Keratinocyte (primary cell): ENCODE results near the gene KCNB1.

Experiments used
- EZH2 ChIP-seq: IDR thresholded peaks from one replicate; pipeline ENCODE4 v1.6.1; 2012; ENCODE audit warnings: inconsistent platforms, mild to moderate bottlenecking, low read length, moderate library complexity
- TF ChIP-seq, protein P1 (sequence below), 3 experiments: IDR thresholded peaks in 1 of 3; conservative IDR thresholded peaks in 1 of 3; optimal IDR thresholded peaks in 1 of 3; 2 replicates in 2 of 3; 3 replicates in 1 of 3; pipeline versions ENCODE3 to v1.5.1; 2011; ENCODE audit warnings: low read length in 3 of 3, mild to moderate bottlenecking in 3 of 3, moderate library complexity in 2 of 3, control low read depth in 1 of 3, inconsistent platforms in 1 of 3; ENCODE audit not compliant: insufficient read depth in 2 of 3; ENCODE audit errors: extremely low read depth in 1 of 3

DNA sequence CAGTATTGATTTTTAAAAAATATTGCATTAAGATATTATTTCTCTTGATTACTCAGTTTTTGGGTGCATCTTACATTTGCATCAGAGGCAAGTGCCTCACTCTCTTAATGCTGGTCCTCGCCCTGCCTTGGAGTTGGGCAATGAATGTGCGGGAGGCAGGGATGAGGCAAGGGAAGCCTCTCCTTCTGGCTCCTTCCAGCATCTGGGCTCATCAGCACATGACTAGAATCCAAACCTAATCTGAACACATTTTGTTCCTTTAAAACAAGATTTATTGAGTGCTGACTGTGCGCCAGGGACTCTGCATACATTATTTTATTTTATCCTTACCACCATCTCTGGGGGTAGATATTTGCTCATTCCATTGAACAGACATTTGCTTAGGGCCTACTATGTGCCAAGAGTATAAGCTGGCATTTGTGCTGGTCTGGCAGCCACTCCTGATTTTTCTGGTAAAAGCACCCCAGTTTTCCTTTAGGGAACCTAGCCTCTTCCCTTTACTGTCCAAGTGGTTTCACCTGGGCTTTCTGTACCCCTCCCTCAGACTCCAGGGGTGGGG lies 132.7 kb downstream of the KCNB1 start:
- TF ChIP-seq, protein P1, sequence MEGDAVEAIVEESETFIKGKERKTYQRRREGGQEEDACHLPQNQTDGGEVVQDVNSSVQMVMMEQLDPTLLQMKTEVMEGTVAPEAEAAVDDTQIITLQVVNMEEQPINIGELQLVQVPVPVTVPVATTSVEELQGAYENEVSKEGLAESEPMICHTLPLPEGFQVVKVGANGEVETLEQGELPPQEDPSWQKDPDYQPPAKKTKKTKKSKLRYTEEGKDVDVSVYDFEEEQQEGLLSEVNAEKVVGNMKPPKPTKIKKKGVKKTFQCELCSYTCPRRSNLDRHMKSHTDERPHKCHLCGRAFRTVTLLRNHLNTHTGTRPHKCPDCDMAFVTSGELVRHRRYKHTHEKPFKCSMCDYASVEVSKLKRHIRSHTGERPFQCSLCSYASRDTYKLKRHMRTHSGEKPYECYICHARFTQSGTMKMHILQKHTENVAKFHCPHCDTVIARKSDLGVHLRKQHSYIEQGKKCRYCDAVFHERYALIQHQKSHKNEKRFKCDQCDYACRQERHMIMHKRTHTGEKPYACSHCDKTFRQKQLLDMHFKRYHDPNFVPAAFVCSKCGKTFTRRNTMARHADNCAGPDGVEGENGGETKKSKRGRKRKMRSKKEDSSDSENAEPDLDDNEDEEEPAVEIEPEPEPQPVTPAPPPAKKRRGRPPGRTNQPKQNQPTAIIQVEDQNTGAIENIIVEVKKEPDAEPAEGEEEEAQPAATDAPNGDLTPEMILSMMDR (optimal IDR thresholded peaks at IDR 0.05 in 1 of 3, IDR thresholded peaks at IDR 0.05 in 1 of 3, conservative IDR thresholded peaks at IDR 0.05 in 1 of 3; ENCODE audit: extremely low read depth in 1 of 3, insufficient read depth in 2 of 3, low read length in 3 of 3) = no peak
- no peak for TF ChIP-seq EZH2
